ENCODE data around the gene SERPIND1.

The SERPIND1 gene

GRCh38 chr22:20803696-20804324, 29.9 kb downstream of the SERPIND1 start:
- no peak for TF ChIP-seq ZNF274 (IDR thresholded peaks at IDR 0.05; ENCODE audit: low read depth, low read length)
- no peak overlapping the region for H3K4me3 ChIP-seq (ENCODE audit: low read length)

GRCh38 chr22:20804650-20805049, 30.7 kb downstream of the SERPIND1 start:
- no peak overlapping the region for H3K4me3 ChIP-seq (ENCODE audit: low read length)
- no peak for TF ChIP-seq ZNF274 (IDR thresholded peaks at IDR 0.05; ENCODE audit: low read depth, low read length)

- no peak for TF ChIP-seq ZNF274 (IDR thresholded peaks at IDR 0.05; ENCODE audit: low read depth, low read length)
- H3K4me3 ChIP-seq (ENCODE audit: low read length): no peak overlapping the region
Observed at GRCh38 chr22:20805972-20806471, 32.1 kb downstream of the SERPIND1 start.

GRCh38 chr22:20807315-20807752, 33.4 kb downstream of the SERPIND1 start:
- H3K4me3 ChIP-seq (ENCODE audit: low read length): no peak overlapping the region
- no peak for TF ChIP-seq ZNF274 (IDR thresholded peaks at IDR 0.05; ENCODE audit: low read depth, low read length)

GRCh38 chr22:20808844-20809243, 34.9 kb downstream of the SERPIND1 start:
- no peak overlapping the region for H3K4me3 ChIP-seq (ENCODE audit: low read length)
- TF ChIP-seq ZNF274 (IDR thresholded peaks at IDR 0.05; ENCODE audit: low read depth, low read length): no peak

- TF ChIP-seq ZNF274 (IDR thresholded peaks at IDR 0.05; ENCODE audit: low read depth, low read length): no peak
- no peak overlapping the region for H3K4me3 ChIP-seq (ENCODE audit: low read length)
Observed at GRCh38 chr22:20809538-20810185, 35.7 kb downstream of the SERPIND1 start.

GRCh38 chr22:20810645-20811044, 36.7 kb downstream of the SERPIND1 start:
- no peak overlapping the region for H3K4me3 ChIP-seq (ENCODE audit: low read length)
- TF ChIP-seq ZNF274 (IDR thresholded peaks at IDR 0.05; ENCODE audit: low read depth, low read length): no peak

GRCh38 chr22:20811171-20811570, 37.3 kb downstream of the SERPIND1 start:
- no peak overlapping the region for H3K4me3 ChIP-seq (ENCODE audit: low read length)
- no peak for TF ChIP-seq ZNF274 (IDR thresholded peaks at IDR 0.05; ENCODE audit: low read depth, low read length)

GRCh38 chr22:20811971-20812660, 38.2 kb downstream of the SERPIND1 start:
- no peak for TF ChIP-seq ZNF274 (IDR thresholded peaks at IDR 0.05; ENCODE audit: low read depth, low read length)
- H3K4me3 ChIP-seq (ENCODE audit: low read length): no peak overlapping the region

GRCh38 chr22:20813056-20813455, 39.1 kb downstream of the SERPIND1 start:
- no peak for TF ChIP-seq ZNF274 (IDR thresholded peaks at IDR 0.05; ENCODE audit: low read depth, low read length)
- H3K4me3 ChIP-seq (ENCODE audit: low read length): no peak overlapping the region

GRCh38 chr22:20814221-20814808, 40.4 kb downstream of the SERPIND1 start:
- TF ChIP-seq ZNF274 (IDR thresholded peaks at IDR 0.05; ENCODE audit: low read depth, low read length): no peak
- H3K4me3 ChIP-seq (ENCODE audit: low read length): no peak overlapping the region

GRCh38 chr22:20815477-20816050, 41.7 kb downstream of the SERPIND1 start:
- no peak overlapping the region for H3K4me3 ChIP-seq (ENCODE audit: low read length)
- TF ChIP-seq ZNF274 (IDR thresholded peaks at IDR 0.05; ENCODE audit: low read depth, low read length): no peak

GRCh38 chr22:20816559-20816958, 42.6 kb downstream of the SERPIND1 start:
- TF ChIP-seq ZNF274 (IDR thresholded peaks at IDR 0.05; ENCODE audit: low read depth, low read length): no peak

GRCh38 chr22:20818471-20818870, 44.6 kb downstream of the SERPIND1 start:
- no peak overlapping the region for H3K4me3 ChIP-seq (ENCODE audit: low read length)
- TF ChIP-seq ZNF274 (IDR thresholded peaks at IDR 0.05; ENCODE audit: low read depth, low read length): no peak

More at GRCh38 chr22:20816559-20816958, 42.6 kb downstream of the SERPIND1 start:
- no peak overlapping the region for H3K4me3 ChIP-seq (ENCODE audit: low read length)
